HL-60/S4 treated with phorbol 12-myristate 13-acetate at 8.2 ng/mL for 4 days and 3 days (cell line): ENCODE results near the gene SLC9A8.
"Not testable (repeated sequence)": the region's sequence is repeated elsewhere in the genome, so short reads cannot be mapped to it uniquely, and the experiment has no call there.

Source experiments
- in situ Hi-C: fragments of 300-500 bp; cut with MboI; formaldehyde crosslinking; loops from 2 replicates; pipeline ENCODE4 v1.15.0; 2022; ENCODE audit warnings: low sequenced_read_pairs

Gene SLC9A8

GRCh38 chr20:49786668-49787370, 25.8 kb upstream of the SLC9A8 start:
- in situ Hi-C loops, result no loop called here

- in situ Hi-C loops, result no loop called here
Measured at GRCh38 chr20:49787371-49788357, 25.0 kb upstream of the SLC9A8 start.

GRCh38 chr20:49790077-49790798, 22.4 kb upstream of the SLC9A8 start:
- in situ Hi-C loops, result no loop called here

- in situ Hi-C loops, result no loop called here
Measured at GRCh38 chr20:49791165-49791564, 21.5 kb upstream of the SLC9A8 start.

DNA sequence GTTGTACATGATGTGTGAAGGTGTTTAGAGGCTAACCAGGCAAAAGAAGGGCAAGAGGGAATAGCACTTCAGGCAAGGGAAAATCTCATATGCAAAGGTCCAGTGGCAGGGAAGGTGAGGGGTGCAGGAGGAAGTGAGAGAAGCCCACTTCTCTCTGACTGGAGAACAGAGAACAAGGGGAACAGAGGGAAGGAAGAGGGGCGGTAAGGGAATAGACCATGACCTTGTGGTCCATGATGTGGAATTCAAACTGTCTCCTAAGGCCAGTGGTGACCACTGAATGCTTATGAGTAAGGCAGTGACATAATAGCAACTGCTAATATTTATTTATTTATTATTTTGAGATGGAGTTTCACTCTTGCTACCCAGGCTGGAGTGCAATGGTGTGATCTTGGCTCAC, 20.6 kb upstream of the SLC9A8 start:
- in situ Hi-C loops, result no loop called here

GRCh38 chr20:49792611-49793010, 20.0 kb upstream of the SLC9A8 start:
- in situ Hi-C loops, result no loop called here

GRCh38 chr20:49794336-49795134, 18.1 kb upstream of the SLC9A8 start:
- in situ Hi-C loops, result no loop called here

- in situ Hi-C loops, result no loop called here
Measured at GRCh38 chr20:49795135-49795424, 17.5 kb upstream of the SLC9A8 start.

- in situ Hi-C loops, result no loop called here
Measured at GRCh38 chr20:49796600-49797343, 15.9 kb upstream of the SLC9A8 start.

DNA sequence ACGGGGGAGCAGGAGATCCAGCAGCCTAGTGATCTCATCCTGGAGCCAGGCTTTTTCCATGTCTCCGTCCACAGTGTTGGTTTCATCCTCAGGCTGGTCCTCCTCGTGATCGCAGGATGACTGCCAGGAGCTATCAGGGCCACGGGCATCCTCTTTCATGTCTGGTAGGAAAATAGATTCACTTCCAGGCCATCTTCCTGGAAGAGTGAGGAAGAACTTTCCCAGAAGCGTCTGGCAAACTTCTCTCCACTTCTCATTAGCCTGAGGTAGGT, 15.3 kb upstream of the SLC9A8 start:
- in situ Hi-C loops, result no loop called here

GRCh38 chr20:49798718-49799117, 13.9 kb upstream of the SLC9A8 start:
- in situ Hi-C loops, result no loop called here

DNA sequence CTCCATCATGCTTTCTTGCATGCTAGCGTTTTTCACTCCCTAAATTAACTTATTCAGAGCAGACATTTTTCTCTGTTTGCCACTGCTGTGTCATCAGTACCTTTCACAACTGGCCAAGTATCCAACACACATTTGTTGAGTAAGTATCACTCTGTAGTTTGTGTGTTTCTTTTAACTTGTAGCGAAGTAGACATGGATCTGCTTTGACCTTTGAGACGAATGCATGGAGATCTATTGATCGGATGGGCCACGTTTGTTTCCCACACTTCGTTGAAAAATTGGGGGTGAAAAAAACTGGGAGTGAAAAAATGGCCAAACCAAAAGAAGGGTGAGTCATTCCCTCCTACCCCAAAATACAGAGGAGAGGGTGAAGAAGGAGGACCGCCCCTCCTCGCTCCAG, 12.9 kb upstream of the SLC9A8 start:
- in situ Hi-C loops, result no loop called here

GRCh38 chr20:49803418-49803817, 9.2 kb upstream of the SLC9A8 start:
- in situ Hi-C loops, result no loop called here

- in situ Hi-C loops, result no loop called here
Measured at GRCh38 chr20:49804364-49804763, 8.3 kb upstream of the SLC9A8 start.

DNA sequence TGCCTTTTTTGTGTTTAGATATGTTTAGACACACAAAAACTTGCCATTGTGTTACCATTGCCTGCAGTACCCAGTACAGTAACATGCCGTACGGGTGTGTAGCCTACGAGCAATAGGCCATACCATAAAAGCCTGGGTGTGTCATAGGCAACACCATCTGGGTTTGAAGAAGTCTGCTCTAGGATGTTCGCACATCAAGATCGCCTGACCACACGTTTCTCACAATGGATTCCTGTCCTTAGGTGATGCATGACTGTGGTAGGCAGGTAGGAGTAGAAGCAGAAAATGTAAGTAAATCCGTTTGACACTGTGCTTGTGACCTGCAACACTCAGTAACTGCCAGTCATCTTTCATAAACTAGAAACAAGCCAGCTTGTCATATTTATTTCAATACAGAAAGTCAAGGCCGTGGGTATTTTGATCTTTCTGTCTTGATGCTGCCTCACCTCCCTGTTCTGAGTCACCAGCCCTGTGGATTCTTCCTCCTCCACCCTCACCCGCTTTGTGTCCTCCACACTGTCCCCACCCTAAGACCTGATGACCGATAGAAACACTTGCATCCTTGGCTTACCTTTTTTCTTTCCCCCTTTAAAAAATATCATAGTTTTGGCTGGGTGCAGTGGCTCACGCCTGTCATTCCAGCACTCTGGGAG, 7.3 kb upstream of the SLC9A8 start:
- in situ Hi-C loops, result not testable (repeated sequence)

DNA sequence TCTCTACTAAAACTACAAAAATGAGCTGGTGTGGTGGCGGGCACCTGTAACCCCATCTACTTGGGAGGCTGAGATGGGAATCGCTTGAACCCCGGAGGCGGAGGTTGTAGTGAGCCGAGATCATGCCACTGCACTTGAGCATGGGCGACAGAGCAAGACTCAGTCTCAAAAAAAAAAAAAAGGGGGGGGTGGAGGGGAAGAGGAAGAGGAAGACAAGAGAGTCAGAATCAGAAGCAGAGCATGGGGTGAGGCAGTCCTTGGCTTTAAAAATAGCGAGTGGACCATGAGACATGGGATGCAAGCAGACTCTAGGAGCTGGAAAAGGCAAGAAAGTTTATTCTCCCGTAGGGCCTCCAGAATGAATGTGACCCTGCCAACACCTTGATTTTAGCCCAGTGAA, 3.9 kb upstream of the SLC9A8 start:
- in situ Hi-C loops, result no loop called here

DNA sequence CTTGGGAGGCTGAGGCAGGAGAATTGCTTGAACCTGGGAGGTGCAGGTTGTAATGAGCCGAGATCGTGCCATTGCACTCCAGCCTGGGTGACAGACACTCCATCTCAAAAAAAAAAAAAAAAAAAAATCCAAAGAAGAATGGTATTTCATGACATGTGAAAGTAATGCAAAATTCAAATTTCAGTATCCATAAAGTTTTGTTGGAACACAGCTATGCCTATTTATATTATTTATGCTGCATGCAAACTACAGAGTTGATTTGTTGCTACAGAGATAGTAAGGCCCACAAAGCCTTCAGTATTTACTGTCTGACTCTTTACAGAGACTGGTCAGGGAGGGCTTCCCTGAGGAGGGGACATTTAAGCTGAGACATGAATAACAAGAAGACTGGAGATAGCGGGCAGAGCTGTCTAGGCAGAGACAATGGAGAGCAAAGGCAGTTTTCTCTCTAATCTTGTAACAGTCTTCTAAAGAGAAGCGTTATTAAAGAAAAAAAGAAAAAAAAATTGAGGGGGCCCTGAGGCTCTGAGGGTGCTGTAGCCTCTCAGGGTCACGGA, 2.7 kb upstream of the SLC9A8 start:
- in situ Hi-C loops, result no loop called here

DNA sequence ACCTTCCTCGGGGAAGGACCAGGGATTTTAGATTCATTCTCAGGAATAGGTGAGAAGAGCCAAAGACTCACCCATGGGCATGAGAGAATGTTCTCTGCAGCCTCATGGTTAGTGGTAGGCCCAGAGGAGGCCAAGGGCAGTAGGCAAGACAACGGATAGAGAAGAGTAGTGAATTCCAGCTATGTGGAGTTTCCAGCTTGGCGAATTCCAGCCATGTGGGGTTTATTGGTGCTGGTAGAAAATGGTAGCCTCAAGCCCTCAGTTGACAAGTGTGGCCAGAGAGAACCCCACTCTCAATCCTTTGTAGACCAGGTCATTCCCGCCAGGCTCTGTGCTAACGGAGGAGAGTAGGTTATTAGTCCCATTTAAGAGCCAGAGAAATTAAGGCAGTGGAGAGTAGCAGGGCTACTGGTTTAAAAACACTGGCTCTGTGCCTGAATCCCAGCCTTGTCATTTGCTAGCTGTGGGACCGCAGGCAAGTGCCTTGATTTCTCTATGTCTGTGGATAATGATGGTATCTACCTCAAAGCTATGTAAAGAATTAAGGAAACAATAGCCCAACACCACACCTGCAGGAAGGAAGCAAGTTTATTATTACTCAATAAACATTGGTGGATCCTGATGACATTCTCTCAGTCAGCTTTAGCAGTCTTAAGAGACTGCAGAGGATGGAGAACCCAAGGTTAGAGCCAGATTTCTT, 2.0 kb upstream of the SLC9A8 start:
- in situ Hi-C loops, result no loop called here
